Prostate gland (tissue), 2 donors: ENCODE measurements around the gene ASIC2.

Source experiments
- CTCF ChIP-seq, 4 experiments: fragments of 200-600 bp in 2 of 4; fragments of 450-650 bp in 2 of 4; sonication (generic) in 2 of 4; IDR thresholded peaks; 1 replicate in 3 of 4; 2 replicates in 1 of 4; pipeline ENCODE4 v1.5.1; 2016 to 2019; ENCODE audit warnings: antibody characterized with exemption in 4 of 4, mild to moderate bottlenecking in 2 of 4, moderate library complexity in 2 of 4
- POLR2AphosphoS5 ChIP-seq: sonication (generic); formaldehyde crosslinking; IDR thresholded peaks from one replicate; pipeline ENCODE4 v1.6.1; 2017; ENCODE audit warnings: antibody characterized with exemption

- no peak for TF ChIP-seq CTCF (IDR thresholded peaks at IDR 0.05)
- TF ChIP-seq POLR2AphosphoS5: no peak
These were observed at the start of gene ASIC2 for GRCh38 chr17:33292981-33293867.
